H9 (cell line): ENCODE results near the gene OGFR. TPM values are rescaled to one million over a fixed set of nuclear protein-coding genes. Genes with fewer than 3 reads are reported as not detected.

Source experiments
- DNase-seq: peaks from one replicate; pipeline ENCODE4 v3.0.0-alpha.2; 2017
- H2AFZ ChIP-seq: one replicate; pipeline ENCODE4 v1.6.1; 2013; ENCODE audit warnings: mild to moderate bottlenecking, low read length, control low read depth, moderate library complexity
- H2AK5ac ChIP-seq: 2 replicates; pipeline ENCODE4 v1.6.1; 2013; ENCODE audit warnings: low read length, control low read depth, mixed read lengths; ENCODE audit not compliant: insufficient read length
- H2BK120ac ChIP-seq: one replicate; pipeline ENCODE4 v1.6.1; 2013; ENCODE audit warnings: low read depth, mild to moderate bottlenecking, low read length, control low read depth, inconsistent platforms; ENCODE audit not compliant: poor library complexity, severe bottlenecking
- H2BK12ac ChIP-seq: 2 replicates; pipeline ENCODE4 v1.6.1; 2013; ENCODE audit warnings: low read length, control low read depth, mixed read lengths, low read depth; ENCODE audit not compliant: insufficient read length
- H2BK15ac ChIP-seq: 2 replicates; pipeline ENCODE4 v1.6.1; 2013; ENCODE audit warnings: low read depth, low read length, control low read depth
- H2BK20ac ChIP-seq: one replicate; pipeline ENCODE4 v1.6.1; 2013; ENCODE audit warnings: low read depth, mild to moderate bottlenecking, low read length, control low read depth, inconsistent platforms; ENCODE audit not compliant: poor library complexity, severe bottlenecking
- H2BK5ac ChIP-seq: 2 replicates; pipeline ENCODE4 v1.6.1; 2013; ENCODE audit warnings: low read length, control low read depth, mixed read lengths; ENCODE audit not compliant: insufficient read length
- H3K14ac ChIP-seq: 2 replicates; pipeline ENCODE4 v1.6.1; 2013; ENCODE audit warnings: low read length, control low read depth; ENCODE audit not compliant: insufficient read depth
- H3K18ac ChIP-seq: 2 replicates; pipeline ENCODE4 v1.6.1; 2013; ENCODE audit warnings: low read depth, mild to moderate bottlenecking, mixed read lengths, low read length, control low read depth; ENCODE audit not compliant: insufficient read length
- H3K23ac ChIP-seq: 2 replicates; pipeline ENCODE4 v1.6.1; 2013; ENCODE audit warnings: low read length, control low read depth, mixed read lengths, low read depth; ENCODE audit not compliant: insufficient read length
- H3K23me2 ChIP-seq: 2 replicates; pipeline ENCODE4 v1.6.1; 2013; ENCODE audit warnings: low read depth, mild to moderate bottlenecking, mixed read lengths, low read length, control low read depth; ENCODE audit not compliant: insufficient read length, poor library complexity, severe bottlenecking
- H3K27ac ChIP-seq: 2 replicates; pipeline ENCODE4 v1.5.1; 2013; ENCODE audit warnings: low read length, control low read depth, mixed read lengths, low read depth; ENCODE audit not compliant: insufficient read length
- H3K27me3 ChIP-seq: 2 replicates; pipeline ENCODE4 v1.6.1; 2013; ENCODE audit warnings: low read length, control low read depth, inconsistent platforms; ENCODE audit not compliant: insufficient read depth
- H3K4ac ChIP-seq: 2 replicates; pipeline ENCODE4 v1.6.1; 2013; ENCODE audit warnings: low read depth, mild to moderate bottlenecking, control low read depth, inconsistent platforms, low read length, moderate library complexity
- H3K4me1 ChIP-seq: 2 replicates; pipeline ENCODE4 v1.6.1; 2013; ENCODE audit warnings: low read length, control low read depth, inconsistent platforms; ENCODE audit not compliant: insufficient read depth
- H3K4me2 ChIP-seq: 2 replicates; pipeline ENCODE4 v1.6.1; 2013; ENCODE audit warnings: low read length, control low read depth, mixed read lengths; ENCODE audit not compliant: insufficient read length, insufficient read depth
- H3K56ac ChIP-seq: 2 replicates; pipeline ENCODE4 v1.6.1; 2013; ENCODE audit warnings: low read depth, mild to moderate bottlenecking, mixed read lengths, low read length, control low read depth; ENCODE audit not compliant: insufficient read length
- H3K79me1 ChIP-seq: 2 replicates; pipeline ENCODE4 v1.6.1; 2013; ENCODE audit warnings: low read depth, mild to moderate bottlenecking, moderate library complexity, low read length, control low read depth, inconsistent platforms; ENCODE audit not compliant: insufficient read depth, poor library complexity, severe bottlenecking
- H3K79me2 ChIP-seq: 2 replicates; pipeline ENCODE4 v1.6.1; 2013; ENCODE audit warnings: low read length, control low read depth, inconsistent platforms; ENCODE audit not compliant: insufficient read depth
- H3K9ac ChIP-seq: 2 replicates; pipeline ENCODE4 v1.6.1; 2013; ENCODE audit warnings: low read length, control low read depth, mixed read lengths; ENCODE audit not compliant: insufficient read length; ENCODE audit errors: extremely low read depth
- H3K9me3 ChIP-seq: one replicate; pipeline ENCODE4 v1.6.1; 2013; ENCODE audit warnings: low read depth, low read length, inconsistent platforms; ENCODE audit not compliant: control insufficient read depth
- H3T11ph ChIP-seq: one replicate; pipeline ENCODE4 v1.6.1; 2013; ENCODE audit warnings: mild to moderate bottlenecking, low read length, control low read depth, inconsistent platforms
- H4K20me1 ChIP-seq: one replicate; pipeline ENCODE4 v1.6.1; 2013; ENCODE audit not compliant: control insufficient read depth, insufficient read length, insufficient read depth
- H4K5ac ChIP-seq: 2 replicates; pipeline ENCODE4 v1.6.1; 2013; ENCODE audit warnings: low read depth, mild to moderate bottlenecking, mixed read lengths, low read length, control low read depth; ENCODE audit not compliant: insufficient read length
- H4K8ac ChIP-seq: replicated peaks from 2 replicates; pipeline ENCODE4 v1.6.1; 2013; ENCODE audit warnings: low read length, control low read depth, mixed read lengths, low read depth; ENCODE audit not compliant: insufficient read length
- H4K91ac ChIP-seq: 2 replicates; pipeline ENCODE4 v1.6.1; 2013; ENCODE audit warnings: low read depth, mild to moderate bottlenecking, moderate library complexity, mixed read lengths, low read length, control low read depth; ENCODE audit not compliant: insufficient read length
- H3K27ac Mint-ChIP-seq, 3 experiments: 2 replicates in 2 of 3; 3 replicates in 1 of 3; pipeline ENCODE4 v1.8.0; 2020 to 2021; ENCODE audit warnings: mixed read lengths in 3 of 3, mild to moderate bottlenecking in 1 of 3, moderate library complexity in 1 of 3
- H3K27me3 Mint-ChIP-seq: 2 replicates; pipeline ENCODE4 v1.8.0; 2021; ENCODE audit warnings: low read depth, mild to moderate bottlenecking, moderate library complexity, mixed read lengths
- H3K36me3 Mint-ChIP-seq, 3 experiments: 2 replicates in 2 of 3; 3 replicates in 1 of 3; pipeline ENCODE4 v1.8.0; 2020 to 2021; ENCODE audit warnings: low read depth in 3 of 3, mixed read lengths in 3 of 3; ENCODE audit not compliant: insufficient read depth in 1 of 3
- H3K4me1 Mint-ChIP-seq, 2 experiments: 2 replicates each; pipeline ENCODE4 v1.8.0; 2020; ENCODE audit warnings: mixed read lengths in 2 of 2
- H3K4me3 Mint-ChIP-seq, 2 experiments: 2 replicates in 1 of 2; 3 replicates in 1 of 2; pipeline ENCODE4 v1.8.0; 2020 to 2021; ENCODE audit warnings: mild to moderate bottlenecking in 2 of 2, mixed read lengths in 2 of 2, moderate library complexity in 1 of 2
- H3K9me3 Mint-ChIP-seq, 2 experiments: 2 replicates in 1 of 2; 3 replicates in 1 of 2; pipeline ENCODE4 v1.8.0; 2020; ENCODE audit warnings: mild to moderate bottlenecking in 2 of 2, mixed read lengths in 2 of 2, moderate library complexity in 1 of 2
- CTCF ChIP-seq: fragments of 200-600 bp; sonication (generic); conservative IDR thresholded peaks from 3 replicates; pipeline ENCODE4 v1.8.0; 2021; ENCODE audit warnings: antibody characterized with exemption, mild to moderate bottlenecking
- WGBS: extraction: QIAGEN DNeasy Blood & Tissue Kit; methylation state at CpG from one replicate; pipeline ENCODE4 v1.1.7; 2013; ENCODE audit warnings: missing lambda C conversion rate, low lambda C conversion rate, mixed read lengths; ENCODE audit not compliant: insufficient read length; ENCODE audit errors: extremely low coverage; 5-methylcytosine and 5-hydroxymethylcytosine counted together
- total RNA-seq: library from RNA; stranded (reverse); gene quantifications from 2 replicates; pipeline ENCODE4 v1.2.1, GENCODE V29; 2021

The OGFR gene
- total RNA-seq, 1 experiment from 2014 or later, result 33.1 TPM

GRCh38 chr20:62780696-62781095 is 23.9 kb upstream of the OGFR start:
- Histone ChIP-seq H3K27me3 (no peaks in the 10 kb centered on the region), H3K23me2 (no peaks in the 10 kb centered on the region), H3K4me1 (peaks cover 3% of the 10 kb centered on the region; the same call in 1 of the 2 replicates), H3K56ac (no peak overlapping the region), H2AK5ac (no peak overlapping the region), H3T11ph (no peak overlapping the region), H4K8ac (no peak overlapping the region), H3K18ac (no peak overlapping the region), H3K4ac (no peak overlapping the region), H4K20me1 (no peaks in the 10 kb centered on the region), H3K79me2 (no peaks in the 10 kb centered on the region), H2BK12ac (no peak overlapping the region), H2BK5ac (no peak overlapping the region), H3K4me2 (no peak overlapping the region), H2BK15ac (no peak overlapping the region), H3K79me1 (no peaks in the 10 kb centered on the region), H3K23ac (no peak overlapping the region), H3K9ac (no peak overlapping the region), H3K14ac (no peak overlapping the region), H2BK20ac (no peak overlapping the region), H2AFZ (no peak overlapping the region), H4K5ac (no peak overlapping the region), H4K91ac (no peak overlapping the region), H3K9me3 (no peaks in the 10 kb centered on the region), H2BK120ac (no peak overlapping the region), H3K27ac (no peak overlapping the region)
- Mint-ChIP-seq H3K9me3 (no peaks in the 10 kb centered on the region; a peak in 1 of 5 replicates), H3K27ac (no peak overlapping the region), H3K36me3 (no peaks in the 10 kb centered on the region; a peak in 1 of 7 replicates), H3K27me3 (peaks cover 2% of the 10 kb centered on the region; the same call in 1 of the 2 replicates), H3K4me3 (no peak overlapping the region), H3K4me1 (peaks cover 6 to 11% of the 10 kb centered on the region in 2 experiments)
- no peak for TF ChIP-seq CTCF
- WGBS, result no CpG with 5 or more reads among the region's 17 CpGs
- no peak for DNase-seq
